Glomerular visceral epithelial cell (primary cell): ENCODE data around the gene CLCA2.

Source experiments
- DNase-seq: peaks from one replicate; pipeline ENCODE4 v3.0.0-alpha.2; 2016; ENCODE audit errors: extremely low spot score

The CLCA2 gene, protein sequence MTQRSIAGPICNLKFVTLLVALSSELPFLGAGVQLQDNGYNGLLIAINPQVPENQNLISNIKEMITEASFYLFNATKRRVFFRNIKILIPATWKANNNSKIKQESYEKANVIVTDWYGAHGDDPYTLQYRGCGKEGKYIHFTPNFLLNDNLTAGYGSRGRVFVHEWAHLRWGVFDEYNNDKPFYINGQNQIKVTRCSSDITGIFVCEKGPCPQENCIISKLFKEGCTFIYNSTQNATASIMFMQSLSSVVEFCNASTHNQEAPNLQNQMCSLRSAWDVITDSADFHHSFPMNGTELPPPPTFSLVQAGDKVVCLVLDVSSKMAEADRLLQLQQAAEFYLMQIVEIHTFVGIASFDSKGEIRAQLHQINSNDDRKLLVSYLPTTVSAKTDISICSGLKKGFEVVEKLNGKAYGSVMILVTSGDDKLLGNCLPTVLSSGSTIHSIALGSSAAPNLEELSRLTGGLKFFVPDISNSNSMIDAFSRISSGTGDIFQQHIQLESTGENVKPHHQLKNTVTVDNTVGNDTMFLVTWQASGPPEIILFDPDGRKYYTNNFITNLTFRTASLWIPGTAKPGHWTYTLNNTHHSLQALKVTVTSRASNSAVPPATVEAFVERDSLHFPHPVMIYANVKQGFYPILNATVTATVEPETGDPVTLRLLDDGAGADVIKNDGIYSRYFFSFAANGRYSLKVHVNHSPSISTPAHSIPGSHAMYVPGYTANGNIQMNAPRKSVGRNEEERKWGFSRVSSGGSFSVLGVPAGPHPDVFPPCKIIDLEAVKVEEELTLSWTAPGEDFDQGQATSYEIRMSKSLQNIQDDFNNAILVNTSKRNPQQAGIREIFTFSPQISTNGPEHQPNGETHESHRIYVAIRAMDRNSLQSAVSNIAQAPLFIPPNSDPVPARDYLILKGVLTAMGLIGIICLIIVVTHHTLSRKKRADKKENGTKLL

DNA sequence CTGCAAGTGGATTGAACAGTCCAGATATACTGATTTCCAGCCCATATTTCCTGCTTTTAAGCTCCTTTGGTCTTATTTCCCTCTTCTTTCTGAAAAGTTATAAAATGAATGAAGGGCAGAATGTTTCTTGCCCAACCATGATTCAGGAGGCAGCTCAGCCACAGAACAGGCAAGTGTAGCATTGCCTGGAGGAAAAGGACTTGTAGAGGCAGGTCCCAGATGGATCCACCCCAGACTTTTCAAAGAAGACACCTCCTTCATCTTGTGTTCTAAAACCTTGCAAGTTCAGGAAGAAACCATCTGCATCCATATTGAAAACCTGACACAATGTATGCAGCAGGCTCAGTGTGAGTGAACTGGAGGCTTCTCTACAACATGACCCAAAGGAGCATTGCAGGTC, at the start of gene CLCA2:
CLCA2 (plus strand) TSS at position 299 of the 400 bp plus-strand sequence; CDS start at position 376, 77 bp downstream.
- DNase-seq = no peak

DNA sequence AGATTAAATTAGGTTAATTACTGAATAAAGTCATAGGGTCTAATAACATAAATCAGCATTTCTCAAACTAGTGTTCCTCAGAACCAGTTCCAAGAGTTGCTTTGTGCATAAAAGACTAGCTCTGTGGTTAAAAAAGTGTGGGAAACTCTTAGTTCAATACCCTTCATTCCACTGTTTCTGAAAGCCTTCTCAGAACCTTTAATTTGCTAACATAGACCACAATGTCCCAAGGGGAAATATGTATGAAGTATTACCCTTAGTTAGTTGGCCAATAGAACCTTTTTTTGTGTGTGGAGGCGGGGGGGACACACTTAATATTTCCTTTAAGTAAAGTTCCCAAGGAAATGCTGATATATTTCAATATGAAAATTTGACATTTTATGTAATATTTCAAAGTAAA, 48.3 kb upstream of the CLCA2 start:
- no peak for DNase-seq

DNA sequence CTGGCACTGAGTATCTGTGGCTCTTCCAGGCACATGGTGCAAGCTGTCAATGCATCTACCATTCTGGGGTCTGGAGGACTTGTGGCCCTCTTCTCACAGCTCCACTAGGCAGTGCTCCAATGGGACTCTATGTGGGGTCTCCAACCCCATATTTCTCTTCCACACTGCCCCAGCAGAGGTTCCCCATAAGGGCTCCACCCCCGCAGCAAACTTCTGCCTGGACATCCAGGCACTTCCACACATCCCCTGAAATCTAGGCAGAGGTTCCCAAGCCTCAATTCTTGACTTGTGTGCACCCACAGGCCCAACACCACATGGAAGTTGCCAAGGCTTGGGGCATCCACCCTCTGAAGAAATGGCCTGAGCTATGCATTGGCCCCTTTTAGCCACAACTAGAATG, 46.6 kb upstream of the CLCA2 start:
- no peak for DNase-seq

DNA sequence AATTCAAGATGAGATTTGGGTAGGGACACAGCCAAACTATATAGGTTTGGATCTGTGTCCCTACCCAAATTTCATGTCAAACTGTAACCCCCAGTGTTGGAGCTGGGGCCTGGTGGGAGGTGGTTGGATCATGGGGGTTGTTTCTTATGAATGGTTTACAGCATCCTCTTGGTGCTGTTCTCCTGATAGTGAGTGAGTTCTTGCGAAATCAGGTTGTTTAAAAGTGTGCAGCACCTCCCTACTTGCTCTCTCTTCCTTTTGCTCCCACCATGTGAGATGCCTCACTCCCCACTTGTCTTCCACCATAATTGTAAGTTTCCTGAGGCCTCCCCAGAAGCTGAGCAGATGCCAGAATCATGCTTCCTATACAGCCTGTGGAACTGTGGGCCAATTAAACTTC, 45.2 kb upstream of the CLCA2 start:
- DNase-seq = no peak

DNA sequence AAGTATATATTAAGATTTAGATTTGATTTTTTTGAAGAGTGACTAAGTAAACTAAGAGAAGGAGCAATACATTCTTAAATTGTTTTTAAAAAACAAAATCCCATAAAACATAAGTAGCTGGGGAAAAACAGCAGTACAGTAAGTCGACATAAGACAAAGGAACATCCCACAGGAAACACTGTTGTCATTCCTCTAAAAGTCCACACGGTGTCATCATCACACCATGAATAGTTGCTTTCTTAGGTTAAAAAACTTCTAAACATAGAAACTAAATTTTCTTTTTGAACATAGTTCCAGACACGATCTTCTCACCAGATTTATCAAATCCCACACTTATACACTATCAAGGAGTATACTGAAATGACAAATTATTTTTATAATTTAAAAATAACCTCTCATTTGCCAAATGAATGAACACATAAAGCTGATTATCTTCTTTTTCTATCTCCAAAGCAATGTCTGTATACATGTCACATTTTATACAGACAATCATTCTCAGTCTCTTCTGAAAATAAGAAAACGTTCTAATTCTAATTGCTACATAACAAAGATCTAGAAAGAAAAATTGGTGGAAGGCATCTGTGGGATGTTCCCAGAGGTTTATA, 43.6 kb upstream of the CLCA2 start:
- peak; percentile 71 for DNase-seq

DNA sequence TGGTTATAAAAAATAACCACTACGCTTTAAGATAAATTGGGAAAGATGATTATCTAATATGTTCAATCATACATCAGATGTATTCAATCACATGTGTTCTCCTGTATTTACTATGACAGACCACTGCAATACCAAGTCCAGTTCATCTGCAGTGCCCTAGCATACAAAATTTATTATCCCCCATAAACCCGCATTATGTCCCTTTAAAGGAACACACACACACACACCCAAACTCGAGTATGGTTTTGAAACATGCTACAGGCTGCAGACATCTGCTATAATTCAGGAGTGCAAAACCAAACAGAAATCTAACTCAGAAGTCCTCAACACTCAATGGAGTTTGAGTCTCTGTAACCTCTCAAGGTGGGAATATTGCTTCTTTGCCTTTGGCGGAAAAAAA, 42.7 kb upstream of the CLCA2 start:
- no peak for DNase-seq

DNA sequence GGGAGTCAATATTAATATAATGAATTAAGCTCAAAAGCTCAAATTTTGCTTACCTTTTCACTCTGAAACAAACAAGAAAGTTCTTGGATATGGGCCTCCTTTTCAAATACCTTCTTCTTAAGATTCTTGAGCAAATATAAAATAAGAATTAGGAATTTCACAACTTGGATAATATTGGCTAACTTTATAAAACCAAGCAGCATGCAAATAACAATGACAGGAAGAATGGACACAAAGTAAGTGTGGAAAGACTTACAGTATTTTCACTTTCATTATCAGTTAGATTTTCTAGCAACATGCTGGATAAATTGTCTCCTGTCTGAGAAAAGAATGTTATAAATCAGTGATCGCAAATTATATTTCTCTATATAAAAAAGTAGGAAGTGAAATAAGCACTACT, 41.1 kb upstream of the CLCA2 start:
- DNase-seq = no peak

DNA sequence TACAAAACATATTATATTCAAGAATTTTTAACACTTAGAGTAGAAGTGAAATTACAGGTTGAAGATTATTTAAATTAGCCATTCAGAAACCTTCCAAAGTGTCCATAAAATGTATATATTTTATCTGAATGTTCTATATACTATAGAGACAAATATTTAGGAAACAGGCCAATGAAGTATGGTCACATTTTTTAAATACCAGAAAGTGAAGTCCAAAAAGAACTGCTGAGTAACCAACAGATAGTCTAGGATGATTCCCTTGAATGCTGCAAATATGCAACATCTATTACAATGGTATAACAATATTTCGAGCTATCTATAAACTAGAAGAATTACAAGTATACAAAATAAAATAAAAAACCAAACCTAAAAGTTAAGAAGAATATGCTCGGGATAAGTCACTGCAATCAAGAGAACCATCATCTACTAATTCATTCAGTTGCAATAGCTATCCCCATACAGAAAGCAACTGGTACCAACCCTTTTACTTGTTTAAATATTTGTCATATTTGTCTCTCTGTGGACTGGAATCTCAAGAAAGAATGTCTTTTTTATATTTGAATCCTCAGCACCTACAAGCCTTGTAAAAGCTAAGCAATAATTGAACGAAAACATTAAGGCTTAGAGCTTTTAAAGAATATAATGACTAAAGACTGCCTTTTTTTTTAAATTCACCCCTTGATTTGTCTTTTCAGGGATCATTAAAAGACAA, 35.9 kb upstream of the CLCA2 start:
- no peak for DNase-seq

DNA sequence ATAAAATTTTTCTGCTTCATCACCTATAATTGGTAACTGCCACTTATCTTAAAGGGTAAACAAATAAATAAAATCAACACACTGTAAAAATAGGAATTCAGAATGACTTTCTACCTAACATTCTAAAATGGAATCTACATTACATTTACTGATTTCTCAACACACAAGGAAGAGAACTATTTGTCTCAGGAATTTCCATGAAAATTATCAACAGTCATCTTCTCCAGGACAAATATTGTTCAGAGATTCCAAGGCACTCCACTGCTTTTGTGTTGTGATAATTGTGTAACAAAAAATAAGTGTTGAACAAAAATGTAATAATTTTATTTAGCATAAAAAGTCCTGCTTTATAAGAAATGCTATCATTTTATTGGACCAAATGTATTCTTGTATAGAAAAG, 35.2 kb upstream of the CLCA2 start:
- no peak for DNase-seq

DNA sequence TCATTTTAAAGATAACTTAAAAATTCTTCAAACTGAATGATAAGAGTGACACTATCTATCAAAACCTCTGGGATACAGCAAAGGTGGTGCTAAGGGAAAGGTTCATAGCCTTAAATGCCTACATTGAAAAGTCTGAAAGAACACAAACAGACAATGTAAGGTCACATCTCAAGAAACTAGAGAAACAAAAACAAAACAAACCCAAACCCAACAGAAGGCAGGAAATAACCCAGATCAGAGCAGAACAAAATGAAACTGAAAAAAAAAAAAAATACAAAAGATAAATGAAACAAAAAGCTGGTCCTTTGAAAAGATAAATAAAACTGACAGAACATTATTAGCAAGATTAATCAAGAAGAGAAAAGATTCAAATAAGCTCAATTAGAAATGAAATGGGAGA, 34.7 kb upstream of the CLCA2 start:
- no peak for DNase-seq

DNA sequence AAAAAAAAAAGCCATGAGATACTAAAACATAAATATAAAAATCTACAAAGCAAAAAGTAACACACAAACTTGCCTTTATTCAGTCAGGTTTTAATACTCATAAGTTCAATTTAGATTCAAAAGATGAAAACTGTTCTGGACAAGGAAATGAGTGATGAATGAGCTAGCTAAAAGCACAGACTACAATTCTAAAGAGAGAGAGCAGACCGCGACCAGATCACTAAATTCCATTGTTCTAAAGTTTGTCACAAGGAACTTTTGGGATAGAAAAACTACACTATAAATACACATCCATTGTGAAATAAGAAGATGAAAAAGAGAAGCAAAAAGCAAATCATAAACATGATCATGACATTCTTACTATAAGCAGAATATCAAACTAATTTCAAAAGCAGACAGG, 29.6 kb upstream of the CLCA2 start:
- DNase-seq = peak; percentile 24

DNA sequence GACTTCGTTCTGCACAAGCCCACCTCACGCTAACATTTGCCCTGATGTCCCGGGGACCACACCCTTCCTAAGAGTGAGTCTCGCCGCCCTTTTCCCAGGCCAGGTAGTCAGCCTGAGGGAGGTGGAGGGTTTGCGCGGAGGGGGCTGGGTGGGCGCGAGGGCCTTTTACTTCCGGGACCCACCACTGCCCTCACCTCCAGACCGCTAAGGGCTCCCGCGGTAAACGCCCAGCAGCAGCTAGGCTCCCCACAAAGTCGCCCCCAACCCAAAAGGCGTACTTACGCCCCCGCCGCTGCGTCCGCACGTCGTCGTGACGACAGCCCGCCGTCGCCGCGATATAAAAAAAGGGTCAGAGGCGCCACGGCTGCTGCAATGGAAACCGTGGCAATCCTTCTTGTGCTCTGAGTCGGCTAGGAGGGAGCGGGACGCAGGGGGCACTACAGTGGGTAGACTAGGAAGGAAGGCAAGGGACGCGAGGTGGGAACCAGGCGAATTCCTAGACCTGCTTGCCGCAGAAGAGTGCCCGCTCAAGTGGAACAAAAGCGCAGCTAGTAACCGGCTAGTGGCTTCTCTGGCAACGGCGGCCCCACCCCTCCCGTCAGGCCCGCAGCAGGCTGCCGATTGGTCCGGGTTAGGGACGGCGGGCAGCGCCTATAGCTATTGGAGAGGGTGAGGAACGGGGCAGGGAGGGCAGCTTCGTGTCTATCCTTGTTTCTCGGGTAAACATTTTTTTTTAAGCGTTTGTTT, 28.0 kb upstream of the CLCA2 start, which contains the start of gene ODF2L:
ODF2L (minus strand) TSS at position 573 of the 747 bp plus-strand sequence. CDS start 9,296 bp downstream, outside the sequence.
- peak; percentile 87 for DNase-seq

DNA sequence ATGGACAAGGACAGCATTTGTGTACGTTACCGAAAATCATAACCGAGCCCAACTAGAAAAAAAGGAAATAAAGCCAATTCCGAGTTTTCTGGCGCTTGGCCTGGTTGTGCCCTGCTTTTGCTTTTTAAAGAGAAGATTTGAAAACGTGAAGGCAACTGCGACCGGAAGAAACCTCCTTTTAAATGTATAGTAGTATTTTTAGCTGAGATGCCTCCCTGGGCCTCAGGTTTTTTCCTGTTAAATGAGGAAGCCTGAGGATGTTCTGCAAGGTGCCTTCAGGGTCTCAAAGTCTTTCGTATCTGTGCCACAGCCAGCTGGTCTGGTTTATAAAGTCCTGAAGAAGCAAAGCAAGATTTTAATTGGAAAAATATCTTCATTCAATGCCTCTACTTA, 27.5 kb upstream of the CLCA2 start:
- peak; percentile 14 for DNase-seq

DNA sequence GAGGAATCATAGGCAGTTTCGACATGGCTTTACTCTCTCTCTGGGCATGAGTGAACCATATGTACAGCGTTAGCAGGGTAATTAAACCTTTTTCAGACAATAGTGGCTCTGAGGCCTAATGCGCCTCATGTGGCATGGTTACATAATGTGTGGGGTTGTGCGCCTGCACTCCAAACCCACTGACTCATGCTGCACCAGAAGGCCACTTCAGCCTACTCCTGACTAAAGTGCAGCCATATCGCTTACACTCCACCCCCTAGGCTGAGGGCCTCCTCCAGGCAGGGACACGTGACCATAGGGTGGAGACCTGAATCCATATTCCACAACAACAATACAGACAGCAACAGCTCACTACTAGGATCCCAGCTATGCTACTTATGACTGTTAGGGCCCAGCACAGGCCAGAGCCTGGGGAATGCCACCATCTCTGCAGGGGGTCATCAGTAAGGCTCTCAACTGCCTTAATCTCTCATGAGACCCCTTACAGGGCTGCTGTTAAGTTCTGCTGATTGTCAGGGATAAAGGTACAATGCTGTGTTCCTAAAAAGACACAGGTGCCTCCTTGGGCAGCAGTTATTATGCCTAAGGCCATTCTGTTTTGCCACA, 14.5 kb upstream of the CLCA2 start:
- no peak for DNase-seq

DNA sequence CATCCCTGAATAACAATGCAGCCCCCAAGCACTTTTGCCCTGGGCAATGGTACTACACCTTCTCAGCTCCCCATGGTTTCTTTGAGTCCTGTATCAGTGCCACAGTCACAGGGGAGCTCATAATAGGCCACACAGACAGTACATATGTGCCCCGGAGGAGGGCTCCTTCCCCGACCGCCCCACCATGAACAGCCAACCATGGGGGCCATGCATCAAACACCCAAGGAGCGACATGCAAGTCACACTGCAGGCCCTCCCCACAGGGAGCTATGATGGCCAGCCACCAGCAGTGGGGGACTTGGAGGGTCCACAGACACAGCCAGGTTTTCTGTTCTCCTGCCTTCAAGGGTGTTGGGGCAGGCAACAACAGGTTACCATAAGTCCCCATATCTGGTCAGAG, 13.1 kb upstream of the CLCA2 start:
- no peak for DNase-seq

DNA sequence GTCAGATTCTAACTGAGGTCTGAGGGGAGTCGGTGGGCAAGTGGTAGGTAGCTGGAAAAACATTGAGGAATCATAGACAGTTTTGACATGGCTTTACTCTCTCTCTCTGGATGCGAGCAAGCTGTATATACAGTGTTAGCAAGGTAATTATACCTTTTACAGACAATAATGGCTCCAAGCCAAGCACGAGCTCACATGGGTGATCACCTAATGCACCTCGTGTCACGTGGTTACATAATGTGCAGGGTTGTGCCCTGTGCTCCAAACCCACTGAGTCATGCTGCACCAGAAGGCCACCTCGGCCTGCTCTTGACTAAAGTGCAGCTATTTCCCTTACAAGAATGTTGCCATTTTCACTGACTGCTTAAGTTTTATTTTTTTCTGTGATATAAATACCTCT, 7.6 kb upstream of the CLCA2 start:
- DNase-seq = peak; percentile 5

DNA sequence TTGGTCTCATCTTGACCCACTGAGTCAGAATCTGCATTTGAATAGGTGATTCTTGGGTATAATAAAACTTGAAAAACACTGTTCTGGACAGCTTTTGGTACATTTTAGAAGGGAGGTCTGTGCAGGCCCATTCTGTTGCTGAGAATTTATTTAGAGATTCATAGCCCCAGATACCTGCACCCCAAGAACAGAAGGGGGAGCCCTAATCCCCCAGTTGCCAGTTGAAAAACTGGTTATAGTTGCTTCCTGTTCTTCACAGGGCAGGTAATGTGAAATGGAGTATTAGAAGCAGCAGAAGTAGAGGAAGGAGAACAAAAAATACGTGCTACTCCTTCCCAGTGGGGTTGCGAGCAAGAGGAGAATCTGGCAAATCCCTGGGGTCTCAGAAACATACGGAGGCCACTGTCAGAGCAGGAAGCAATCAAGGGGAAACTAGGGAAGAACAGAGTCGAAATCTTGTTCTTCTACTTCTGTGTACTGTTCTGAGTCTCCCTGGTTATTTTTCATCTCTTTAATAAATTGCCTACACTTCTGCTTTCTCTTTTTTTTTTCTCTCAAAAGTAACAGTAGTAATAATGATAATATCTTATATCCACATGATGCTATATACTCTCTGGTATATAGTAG, 4.6 kb upstream of the CLCA2 start:
- DNase-seq = peak; percentile 27

DNA sequence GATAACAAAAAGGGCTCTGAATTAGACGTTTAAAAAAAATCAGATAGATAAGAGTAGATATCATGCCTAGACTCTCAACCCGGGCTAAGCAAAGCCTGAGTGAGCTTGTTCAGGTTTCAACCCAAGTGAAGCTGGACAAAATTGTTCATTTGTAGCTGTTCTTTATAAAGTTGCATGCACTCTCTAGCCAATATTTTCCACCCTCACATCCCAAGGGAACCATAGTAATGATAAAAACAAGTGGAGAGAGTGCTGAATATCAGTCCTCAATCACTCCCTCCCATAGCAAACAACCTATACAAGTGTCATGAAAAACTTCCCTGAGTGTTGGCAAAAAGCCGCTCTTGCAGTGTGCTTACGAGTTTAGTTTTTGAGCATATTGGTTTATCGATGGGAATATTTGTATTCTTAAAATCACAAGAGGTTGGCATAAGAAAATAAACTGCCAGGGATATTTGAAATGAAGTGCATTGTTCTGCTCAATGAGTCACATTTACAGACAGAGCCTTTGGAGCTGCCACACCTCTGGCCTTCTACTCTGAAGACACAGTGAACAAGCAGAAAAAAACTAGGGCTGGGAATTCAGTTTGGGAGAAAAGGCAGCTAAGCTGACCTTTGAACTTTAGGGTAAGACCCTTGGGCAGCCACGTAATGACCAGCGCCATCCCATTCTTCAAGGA, 2.2 kb upstream of the CLCA2 start:
- no peak for DNase-seq

DNA sequence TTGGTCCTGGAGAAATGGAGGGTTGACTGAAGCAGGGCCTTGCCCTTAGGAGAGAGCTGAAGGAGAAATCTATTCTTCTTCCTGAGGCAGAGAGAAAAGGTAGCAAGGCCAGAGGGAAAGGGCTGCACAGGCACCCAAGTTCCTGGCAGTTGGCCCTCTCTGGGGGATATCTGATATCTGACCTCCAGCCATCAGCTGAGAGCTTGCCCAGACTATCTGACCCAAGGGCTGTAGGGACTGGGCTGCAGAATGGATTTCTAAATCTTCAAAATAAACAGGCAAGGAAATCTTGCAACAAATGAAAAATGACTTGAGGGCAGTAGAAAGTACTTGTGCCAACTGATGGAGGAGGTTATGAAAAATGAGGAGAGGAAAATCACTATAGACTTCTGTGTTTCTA, 498 bp upstream of the CLCA2 start:
- no peak for DNase-seq
